Lower leg skin (tissue), 4 donors: ENCODE measurements around the gene CREB3L1. TPM values are rescaled to one million over a fixed set of nuclear protein-coding genes. Genes with fewer than 3 reads are reported as not detected.

ENCODE experiments used
- DNase-seq, 2 donors: peaks; one replicate each; pipeline ENCODE4 v3.0.0-alpha.2; 2019; ENCODE audit warnings: low spot score in 2 of 2
- H3K4me3 ChIP-seq: fragments of 200-600 bp; sonication (generic); 2 replicates; pipeline ENCODE4 v1.5.1; 2017; ENCODE audit warnings: mild to moderate bottlenecking, low read depth; ENCODE audit not compliant: poor library complexity, severe bottlenecking
- CTCF ChIP-seq, 3 donors: fragments of 450-650 bp; IDR thresholded peaks; one replicate each; pipeline ENCODE4 v1.5.1; 2016; ENCODE audit warnings: antibody characterized with exemption in 3 of 3, mild to moderate bottlenecking in 3 of 3, moderate library complexity in 2 of 3
- POLR2A ChIP-seq, 2 donors: fragments of 450-650 bp; IDR thresholded peaks; one replicate each; pipeline ENCODE4 v1.6.1; 2016 to 2017; ENCODE audit warnings: antibody characterized with exemption in 2 of 2, mild to moderate bottlenecking in 1 of 2, moderate library complexity in 1 of 2
- WGBS, 2 donors: methylation state at CpG; one replicate each; pipeline ENCODE4 v1.1.5; 2018; 5-methylcytosine and 5-hydroxymethylcytosine counted together
- intact Hi-C: fragments of 100-400 bp; cut with DNase I; formaldehyde crosslinking; loops from one replicate; pipeline ENCODE4 v1.15.0; 2023; ENCODE audit warnings: low total_unique reads
- total RNA-seq, 4 donors: library from RNA; depleted of rRNA; stranded (reverse); fragments of >200 nt; gene quantifications; one replicate each; pipeline ENCODE4 v1.1.0, GENCODE V29; 2016

The CREB3L1 gene
- 1 to 10 TPM in 1 of 4 donors, under 1 TPM in 3; 0.15 to 2.3 (median 0.54) TPM for total RNA-seq

- peak in 1 of 2 donors; percentile 91 for DNase-seq
- 6% methylated on average over 31 to 42 of the region's 61 CpGs for WGBS, 2 donors
Measured at GRCh38 chr11:46277622-46278386, at the start of gene CREB3L1. CREB3L1 (plus strand) TSS chr11:46277662; CDS start chr11:46278112, 450 bp downstream.

GRCh38 chr11:46229230-46229629 lies 48.2 kb upstream of the CREB3L1 start:
- no peak overlapping the region for H3K4me3 ChIP-seq
- TF ChIP-seq CTCF (IDR thresholded peaks at IDR 0.05) (no peak), POLR2A (IDR thresholded peaks at IDR 0.05) (no peak)
- intact Hi-C loops: no loop called here
- 89% methylated on average over 13 of the region's 13 CpGs for WGBS, 2 donors
- DNase-seq: no peak

More at GRCh38 chr11:46277622-46278386, at the start of gene CREB3L1:
- TF ChIP-seq CTCF (IDR thresholded peaks at IDR 0.05) (no peak), POLR2A (IDR thresholded peaks at IDR 0.05) (no peak)
- intact Hi-C loops: no loop called here
- H3K4me3 ChIP-seq: peak within 1 kb of the TSS; percentile 42

- no peak for TF ChIP-seq POLR2A (IDR thresholded peaks at IDR 0.05)
- no peak for TF ChIP-seq CTCF (IDR thresholded peaks at IDR 0.05)
- no peak for DNase-seq
- 61 to 68% methylated on average over 12 of the region's 12 CpGs for WGBS, 2 donors
- intact Hi-C loops: no loop called here
- no peak overlapping the region for H3K4me3 ChIP-seq
Measured at GRCh38 chr11:46234311-46234710, 43.2 kb upstream of the CREB3L1 start.

- intact Hi-C loops: loop anchor here (5.0 kb wide), 1 partner anchor 71 kb away; no protein-coding TSS in a partner anchor
- 42 to 79% methylated on average over 1 of the region's 1 CpG for WGBS, 2 donors
- DNase-seq: no peak
- TF ChIP-seq POLR2A (IDR thresholded peaks at IDR 0.05) (no peak), CTCF (IDR thresholded peaks at IDR 0.05) (no peak)
- H3K4me3 ChIP-seq: no peak overlapping the region
Measured at GRCh38 chr11:46235777-46236688, 41.4 kb upstream of the CREB3L1 start.

- TF ChIP-seq POLR2A (IDR thresholded peaks at IDR 0.05): no peak
- no peak for TF ChIP-seq CTCF (IDR thresholded peaks at IDR 0.05)
- WGBS, 2 donors: 64 to 74% methylated on average over 5 of the region's 5 CpGs
- DNase-seq: no peak
- intact Hi-C loops: loop anchor here (5.0 kb wide), 1 partner anchor 70 kb away; no protein-coding TSS in a partner anchor
- H3K4me3 ChIP-seq: no peak overlapping the region
Measured at GRCh38 chr11:46236918-46237247, 40.6 kb upstream of the CREB3L1 start.
